ENCODE measurements around the gene SLC26A1. TPM values are rescaled to one million over a fixed set of nuclear protein-coding genes. Genes with fewer than 3 reads are reported as not detected.

SLC26A1 gene
- total and polyA plus RNA-seq, 2 of the 13 experiments (the other 11 are each of a cell fraction or from before 2014, with no cell fraction given): 5.4 to 22.9 TPM

GRCh38 chr4:1008840-1009541 lies 15.8 kb upstream of the SLC26A1 start (continued):
- TF ChIP-seq PHF8 (CRISPR knock-in tag; IDR thresholded peaks at IDR 0.05) (no peak; the same call in 1 of the 2 replicates), SALL1 (CRISPR knock-in tag; IDR thresholded peaks at IDR 0.05) (peak; percentile 15; the same call in 1 of the 2 replicates), ZMYM4 (CRISPR knock-in tag; IDR thresholded peaks at IDR 0.05) (no peak), ZNF354B (CRISPR knock-in tag; IDR thresholded peaks at IDR 0.05) (no peak), ZNF766 (CRISPR knock-in tag; IDR thresholded peaks at IDR 0.05; ENCODE audit: borderline replicate concordance) (no peak), SP5 (CRISPR knock-in tag; IDR thresholded peaks at IDR 0.05; ENCODE audit: borderline replicate concordance, low read depth) (peak; percentile 18; the same call in 1 of the 2 replicates), ZNF234 (CRISPR knock-in tag; conservative IDR thresholded peaks at IDR 0.05) (no peak), DNMT1 (CRISPR knock-in tag; IDR thresholded peaks at IDR 0.05) (no peak), MAFK (conservative IDR thresholded peaks at IDR 0.05 in 1 of 2, IDR thresholded peaks at IDR 0.05 in 1 of 2; ENCODE audit: low read length in 2 of 2) (no peak), ZNF276 (CRISPR knock-in tag; IDR thresholded peaks at IDR 0.05; ENCODE audit: low read depth) (no peak), NFIC (IDR thresholded peaks at IDR 0.05; ENCODE audit: low read length) (no peak), ZFP41 (CRISPR knock-in tag; IDR thresholded peaks at IDR 0.05; ENCODE audit: borderline replicate concordance) (no peak), SP1 (IDR thresholded peaks at IDR 0.05) (no peak), SP1 (CRISPR knock-in tag; IDR thresholded peaks at IDR 0.05) (no peak), ZBTB7A (CRISPR knock-in tag; IDR thresholded peaks at IDR 0.05) (0 out of 2 replicates have a peak, but pooled peaks have one; percentile 14), ZNF546 (CRISPR knock-in tag; conservative IDR thresholded peaks at IDR 0.05) (no peak), ZBTB8A (CRISPR knock-in tag; IDR thresholded peaks at IDR 0.05; ENCODE audit: borderline replicate concordance, low read depth) (no peak), ZNF615 (CRISPR knock-in tag; IDR thresholded peaks at IDR 0.05; ENCODE audit: borderline replicate concordance) (no peak)
- TF ChIP-seq, protein P1, sequence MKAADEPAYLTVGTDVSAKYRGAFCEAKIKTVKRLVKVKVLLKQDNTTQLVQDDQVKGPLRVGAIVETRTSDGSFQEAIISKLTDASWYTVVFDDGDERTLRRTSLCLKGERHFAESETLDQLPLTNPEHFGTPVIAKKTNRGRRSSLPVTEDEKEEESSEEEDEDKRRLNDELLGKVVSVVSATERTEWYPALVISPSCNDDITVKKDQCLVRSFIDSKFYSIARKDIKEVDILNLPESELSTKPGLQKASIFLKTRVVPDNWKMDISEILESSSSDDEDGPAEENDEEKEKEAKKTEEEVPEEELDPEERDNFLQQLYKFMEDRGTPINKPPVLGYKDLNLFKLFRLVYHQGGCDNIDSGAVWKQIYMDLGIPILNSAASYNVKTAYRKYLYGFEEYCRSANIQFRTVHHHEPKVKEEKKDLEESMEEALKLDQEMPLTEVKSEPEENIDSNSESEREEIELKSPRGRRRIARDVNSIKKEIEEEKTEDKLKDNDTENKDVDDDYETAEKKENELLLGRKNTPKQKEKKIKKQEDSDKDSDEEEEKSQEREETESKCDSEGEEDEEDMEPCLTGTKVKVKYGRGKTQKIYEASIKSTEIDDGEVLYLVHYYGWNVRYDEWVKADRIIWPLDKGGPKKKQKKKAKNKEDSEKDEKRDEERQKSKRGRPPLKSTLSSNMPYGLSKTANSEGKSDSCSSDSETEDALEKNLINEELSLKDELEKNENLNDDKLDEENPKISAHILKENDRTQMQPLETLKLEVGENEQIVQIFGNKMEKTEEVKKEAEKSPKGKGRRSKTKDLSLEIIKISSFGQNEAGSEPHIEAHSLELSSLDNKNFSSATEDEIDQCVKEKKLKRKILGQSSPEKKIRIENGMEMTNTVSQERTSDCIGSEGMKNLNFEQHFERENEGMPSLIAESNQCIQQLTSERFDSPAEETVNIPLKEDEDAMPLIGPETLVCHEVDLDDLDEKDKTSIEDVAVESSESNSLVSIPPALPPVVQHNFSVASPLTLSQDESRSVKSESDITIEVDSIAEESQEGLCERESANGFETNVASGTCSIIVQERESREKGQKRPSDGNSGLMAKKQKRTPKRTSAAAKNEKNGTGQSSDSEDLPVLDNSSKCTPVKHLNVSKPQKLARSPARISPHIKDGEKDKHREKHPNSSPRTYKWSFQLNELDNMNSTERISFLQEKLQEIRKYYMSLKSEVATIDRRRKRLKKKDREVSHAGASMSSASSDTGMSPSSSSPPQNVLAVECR (CRISPR knock-in tag; IDR thresholded peaks at IDR 0.05; ENCODE audit: borderline replicate concordance): peak; percentile 24; the same call in 1 of the 2 replicates
- TF ChIP-seq, protein P2, sequence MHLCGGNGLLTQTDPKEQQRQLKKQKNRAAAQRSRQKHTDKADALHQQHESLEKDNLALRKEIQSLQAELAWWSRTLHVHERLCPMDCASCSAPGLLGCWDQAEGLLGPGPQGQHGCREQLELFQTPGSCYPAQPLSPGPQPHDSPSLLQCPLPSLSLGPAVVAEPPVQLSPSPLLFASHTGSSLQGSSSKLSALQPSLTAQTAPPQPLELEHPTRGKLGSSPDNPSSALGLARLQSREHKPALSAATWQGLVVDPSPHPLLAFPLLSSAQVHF (CRISPR knock-in tag; IDR thresholded peaks at IDR 0.05): no peak
- TF ChIP-seq, protein P3, sequence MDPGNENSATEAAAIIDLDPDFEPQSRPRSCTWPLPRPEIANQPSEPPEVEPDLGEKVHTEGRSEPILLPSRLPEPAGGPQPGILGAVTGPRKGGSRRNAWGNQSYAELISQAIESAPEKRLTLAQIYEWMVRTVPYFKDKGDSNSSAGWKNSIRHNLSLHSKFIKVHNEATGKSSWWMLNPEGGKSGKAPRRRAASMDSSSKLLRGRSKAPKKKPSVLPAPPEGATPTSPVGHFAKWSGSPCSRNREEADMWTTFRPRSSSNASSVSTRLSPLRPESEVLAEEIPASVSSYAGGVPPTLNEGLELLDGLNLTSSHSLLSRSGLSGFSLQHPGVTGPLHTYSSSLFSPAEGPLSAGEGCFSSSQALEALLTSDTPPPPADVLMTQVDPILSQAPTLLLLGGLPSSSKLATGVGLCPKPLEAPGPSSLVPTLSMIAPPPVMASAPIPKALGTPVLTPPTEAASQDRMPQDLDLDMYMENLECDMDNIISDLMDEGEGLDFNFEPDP (CRISPR knock-in tag; conservative IDR thresholded peaks at IDR 0.05): 0 out of 2 replicates have a peak, but pooled peaks have one; percentile 49
- TF ChIP-seq, protein P4, sequence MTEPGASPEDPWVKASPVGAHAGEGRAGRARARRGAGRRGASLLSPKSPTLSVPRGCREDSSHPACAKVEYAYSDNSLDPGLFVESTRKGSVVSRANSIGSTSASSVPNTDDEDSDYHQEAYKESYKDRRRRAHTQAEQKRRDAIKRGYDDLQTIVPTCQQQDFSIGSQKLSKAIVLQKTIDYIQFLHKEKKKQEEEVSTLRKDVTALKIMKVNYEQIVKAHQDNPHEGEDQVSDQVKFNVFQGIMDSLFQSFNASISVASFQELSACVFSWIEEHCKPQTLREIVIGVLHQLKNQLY (CRISPR knock-in tag; IDR thresholded peaks at IDR 0.05): no peak

All from HepG2 (cell line).